GM12873 (cell line): ENCODE results near the gene C4orf17.

Experiments used
- TF ChIP-seq, protein P1 (sequence below): IDR thresholded peaks from 2 replicates; pipeline ENCODE4 v1.5.1; 2012; ENCODE audit warnings: low read depth, mild to moderate bottlenecking, moderate library complexity, low read length, control low read depth; ENCODE audit not compliant: insufficient read depth; ENCODE audit errors: missing control alignments

The C4orf17 gene

GRCh38 chr4:99507349-99507748 lies 3.5 kb upstream of the C4orf17 start:
- TF ChIP-seq, protein P1, sequence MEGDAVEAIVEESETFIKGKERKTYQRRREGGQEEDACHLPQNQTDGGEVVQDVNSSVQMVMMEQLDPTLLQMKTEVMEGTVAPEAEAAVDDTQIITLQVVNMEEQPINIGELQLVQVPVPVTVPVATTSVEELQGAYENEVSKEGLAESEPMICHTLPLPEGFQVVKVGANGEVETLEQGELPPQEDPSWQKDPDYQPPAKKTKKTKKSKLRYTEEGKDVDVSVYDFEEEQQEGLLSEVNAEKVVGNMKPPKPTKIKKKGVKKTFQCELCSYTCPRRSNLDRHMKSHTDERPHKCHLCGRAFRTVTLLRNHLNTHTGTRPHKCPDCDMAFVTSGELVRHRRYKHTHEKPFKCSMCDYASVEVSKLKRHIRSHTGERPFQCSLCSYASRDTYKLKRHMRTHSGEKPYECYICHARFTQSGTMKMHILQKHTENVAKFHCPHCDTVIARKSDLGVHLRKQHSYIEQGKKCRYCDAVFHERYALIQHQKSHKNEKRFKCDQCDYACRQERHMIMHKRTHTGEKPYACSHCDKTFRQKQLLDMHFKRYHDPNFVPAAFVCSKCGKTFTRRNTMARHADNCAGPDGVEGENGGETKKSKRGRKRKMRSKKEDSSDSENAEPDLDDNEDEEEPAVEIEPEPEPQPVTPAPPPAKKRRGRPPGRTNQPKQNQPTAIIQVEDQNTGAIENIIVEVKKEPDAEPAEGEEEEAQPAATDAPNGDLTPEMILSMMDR = no peak

GRCh38 chr4:99507762-99508161 lies 3.1 kb upstream of the C4orf17 start:
- TF ChIP-seq, protein P1 = no peak

GRCh38 chr4:99518601-99519295 lies 7.9 kb downstream of the C4orf17 start:
- TF ChIP-seq, protein P1 = no peak

GRCh38 chr4:99529228-99529627 lies 18.4 kb downstream of the C4orf17 start:
- TF ChIP-seq, protein P1 = no peak

DNA sequence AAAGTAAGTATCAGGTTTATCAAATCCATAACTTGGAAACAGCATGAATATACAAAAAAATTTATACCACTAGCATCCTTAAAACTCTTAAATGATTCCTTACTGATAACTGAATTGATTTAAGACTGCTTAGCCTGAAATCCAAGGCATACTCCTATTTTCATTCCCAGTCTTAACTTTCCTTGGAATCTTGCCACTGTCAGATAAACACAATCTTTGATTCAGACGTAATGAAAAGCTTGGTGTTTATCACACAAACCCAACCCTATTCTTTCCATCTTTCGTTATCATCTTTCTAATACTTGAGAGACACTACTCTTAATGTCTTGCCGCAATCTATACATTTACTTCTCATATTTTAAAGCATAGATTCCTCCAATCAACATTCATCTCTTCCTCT lies 19.1 kb downstream of the C4orf17 start:
- TF ChIP-seq, protein P1 = no peak

- TF ChIP-seq, protein P1 = no peak
Observed at GRCh38 chr4:99536271-99536670, 25.4 kb downstream of the C4orf17 start.

DNA sequence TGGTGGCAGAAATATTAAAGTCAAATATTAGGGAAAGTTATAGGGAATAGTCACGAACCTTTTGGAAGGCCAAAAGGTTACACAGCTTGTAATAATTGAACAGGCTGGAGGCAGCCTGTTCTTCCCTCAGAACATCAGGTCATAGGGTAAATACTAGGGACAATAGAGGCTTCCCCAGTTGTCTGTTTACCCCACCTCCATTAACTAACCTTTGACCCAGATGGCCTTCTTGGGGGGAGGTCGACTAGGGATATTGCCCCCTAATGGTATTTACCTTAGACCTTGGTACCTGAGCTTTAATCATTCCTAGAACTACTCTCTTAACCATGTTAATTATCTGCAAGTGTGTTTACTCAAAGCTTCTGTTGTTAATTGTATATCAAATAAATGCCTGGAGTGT lies 26.0 kb downstream of the C4orf17 start:
- TF ChIP-seq, protein P1 = no peak
